ENCODE results near the gene PVALEF. TPM values are rescaled to one million over a fixed set of nuclear protein-coding genes. Genes with fewer than 3 reads are reported as not detected.

The PVALEF gene
- total RNA-seq, 1 donor from 2014 or later: not detected

GRCh38 chr17:81170727-81171494 is 5.6 kb downstream of the PVALEF start:
- H3K4me3 ChIP-seq: no peak overlapping the region
- no peaks in the 10 kb centered on the region for H3K9me3 ChIP-seq
- no peaks in the 10 kb centered on the region for H3K27me3 ChIP-seq
- H3K36me3 ChIP-seq: no peaks in the 10 kb centered on the region
- intact Hi-C loops (cut with DNase I): no loop called here
- no peaks in the 10 kb centered on the region for H3K4me1 ChIP-seq
- no peak for DNase-seq (ENCODE audit: extremely low spot score in 2 of 2)
- TF ChIP-seq POLR2A (IDR thresholded peaks at IDR 0.05) (no peak), POLR2AphosphoS5 (IDR thresholded peaks at IDR 0.05; ENCODE audit: insufficient read depth in 1 of 2, low read depth in 1 of 2) (no peak), CTCF (IDR thresholded peaks at IDR 0.05) (no peak)
- no peak overlapping the region for H3K27ac ChIP-seq

- no peaks in the 10 kb centered on the region for H3K36me3 ChIP-seq
- H3K27me3 ChIP-seq: no peaks in the 10 kb centered on the region
- no peaks in the 10 kb centered on the region for H3K4me1 ChIP-seq
- intact Hi-C loops (cut with DNase I): no loop called here
- no peak for DNase-seq (ENCODE audit: extremely low spot score in 2 of 2)
- H3K27ac ChIP-seq: no peak overlapping the region
- TF ChIP-seq POLR2A (IDR thresholded peaks at IDR 0.05) (no peak), CTCF (IDR thresholded peaks at IDR 0.05) (no peak), POLR2AphosphoS5 (IDR thresholded peaks at IDR 0.05; ENCODE audit: insufficient read depth in 1 of 2, low read depth in 1 of 2) (no peak)
- no peaks in the 10 kb centered on the region for H3K9me3 ChIP-seq
- no peak overlapping the region for H3K4me3 ChIP-seq
These were observed 6.6 kb downstream of the PVALEF start for GRCh38 chr17:81171941-81172340.

GRCh38 chr17:81173052-81173761 is 7.9 kb downstream of the PVALEF start:
- Histone ChIP-seq H3K36me3 (no peaks in the 10 kb centered on the region), H3K4me3 (no peak overlapping the region), H3K27ac (no peak overlapping the region), H3K4me1 (no peaks in the 10 kb centered on the region), H3K27me3 (no peaks in the 10 kb centered on the region), H3K9me3 (no peaks in the 10 kb centered on the region)
- TF ChIP-seq CTCF (IDR thresholded peaks at IDR 0.05) (no peak), POLR2AphosphoS5 (IDR thresholded peaks at IDR 0.05; ENCODE audit: insufficient read depth in 1 of 2, low read depth in 1 of 2) (no peak), POLR2A (IDR thresholded peaks at IDR 0.05) (no peak)
- DNase-seq (ENCODE audit: extremely low spot score in 2 of 2): no peak
- intact Hi-C loops (cut with DNase I): no loop called here

GRCh38 chr17:81173762-81174155 is 8.5 kb downstream of the PVALEF start:
- H3K9me3 ChIP-seq: no peaks in the 10 kb centered on the region
- no peak for DNase-seq (ENCODE audit: extremely low spot score in 2 of 2)
- TF ChIP-seq POLR2AphosphoS5 (IDR thresholded peaks at IDR 0.05; ENCODE audit: insufficient read depth in 1 of 2, low read depth in 1 of 2) (no peak), POLR2A (IDR thresholded peaks at IDR 0.05) (no peak), CTCF (IDR thresholded peaks at IDR 0.05) (no peak)
- no peak overlapping the region for H3K4me3 ChIP-seq
- H3K27me3 ChIP-seq: no peaks in the 10 kb centered on the region
- intact Hi-C loops (cut with DNase I): no loop called here
- H3K27ac ChIP-seq: no peak overlapping the region
- H3K4me1 ChIP-seq: no peaks in the 10 kb centered on the region
- no peaks in the 10 kb centered on the region for H3K36me3 ChIP-seq

GRCh38 chr17:81176666-81177065 is 11.4 kb downstream of the PVALEF start:
- Histone ChIP-seq H3K36me3 (no peaks in the 10 kb centered on the region), H3K4me3 (no peak overlapping the region), H3K27ac (no peak overlapping the region), H3K9me3 (no peaks in the 10 kb centered on the region), H3K4me1 (no peaks in the 10 kb centered on the region), H3K27me3 (no peaks in the 10 kb centered on the region)
- intact Hi-C loops (cut with DNase I): no loop called here
- TF ChIP-seq CTCF (IDR thresholded peaks at IDR 0.05) (no peak), POLR2A (IDR thresholded peaks at IDR 0.05) (no peak), POLR2AphosphoS5 (IDR thresholded peaks at IDR 0.05; ENCODE audit: insufficient read depth in 1 of 2, low read depth in 1 of 2) (no peak)
- DNase-seq (ENCODE audit: extremely low spot score in 2 of 2): no peak
